Activated CD4-positive, alpha-beta T cell treated with anti-CD3 and anti-CD28 coated beads, Interleukin-2, amount 50 U/mL, for 24 hours (primary cell): ENCODE results near the gene UBAC2.
"Not testable (repeated sequence)": the region's sequence is repeated elsewhere in the genome, so short reads cannot be mapped to it uniquely, and the experiment has no call there.

Source experiments
- DNase-seq, 2 donors: peaks; one replicate each; pipeline ENCODE4 v3.0.0-alpha.2; 2020; ENCODE audit warnings: low read depth in 1 of 2, low spot score in 1 of 2

UBAC2 gene

DNA sequence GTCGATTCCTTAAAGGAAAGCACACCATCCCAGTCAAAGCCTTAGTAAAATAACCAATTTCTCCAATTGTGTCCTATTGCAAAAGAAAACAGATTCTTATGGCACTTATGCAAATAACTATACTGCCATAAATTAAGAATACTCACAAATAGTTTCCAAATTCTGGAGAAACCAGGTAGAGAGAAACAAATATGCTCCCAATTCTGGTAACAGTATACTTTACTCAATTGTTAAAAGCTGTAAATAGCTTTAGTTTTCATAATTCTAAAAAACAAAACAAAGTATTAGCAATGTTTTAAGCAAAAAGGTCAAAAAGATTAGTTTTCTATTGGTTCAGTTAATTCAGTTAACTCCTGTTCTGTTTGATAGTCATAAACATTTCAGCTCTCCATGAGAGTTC is 18.2 kb upstream of the UBAC2 start:
- DNase-seq = no peak

DNA sequence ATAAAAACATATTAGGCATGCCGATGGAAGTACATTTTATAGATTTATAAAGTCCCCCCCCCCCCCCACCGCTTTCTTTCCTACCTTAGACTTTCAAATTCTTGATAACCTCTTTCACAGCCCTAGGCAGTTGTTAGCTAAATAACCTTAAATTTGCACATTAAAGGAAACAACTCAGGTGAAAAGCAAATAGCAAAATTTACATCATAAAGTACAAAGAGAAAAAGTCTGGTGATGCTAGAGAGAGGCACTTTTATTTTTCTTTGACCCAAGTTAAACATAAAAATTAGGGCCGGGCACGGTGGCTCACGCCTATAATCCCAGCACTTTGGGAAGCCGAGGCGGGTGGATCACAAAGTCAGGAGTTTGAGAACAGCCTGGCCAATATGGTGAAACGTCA is 15.0 kb upstream of the UBAC2 start:
- DNase-seq = no peak

DNA sequence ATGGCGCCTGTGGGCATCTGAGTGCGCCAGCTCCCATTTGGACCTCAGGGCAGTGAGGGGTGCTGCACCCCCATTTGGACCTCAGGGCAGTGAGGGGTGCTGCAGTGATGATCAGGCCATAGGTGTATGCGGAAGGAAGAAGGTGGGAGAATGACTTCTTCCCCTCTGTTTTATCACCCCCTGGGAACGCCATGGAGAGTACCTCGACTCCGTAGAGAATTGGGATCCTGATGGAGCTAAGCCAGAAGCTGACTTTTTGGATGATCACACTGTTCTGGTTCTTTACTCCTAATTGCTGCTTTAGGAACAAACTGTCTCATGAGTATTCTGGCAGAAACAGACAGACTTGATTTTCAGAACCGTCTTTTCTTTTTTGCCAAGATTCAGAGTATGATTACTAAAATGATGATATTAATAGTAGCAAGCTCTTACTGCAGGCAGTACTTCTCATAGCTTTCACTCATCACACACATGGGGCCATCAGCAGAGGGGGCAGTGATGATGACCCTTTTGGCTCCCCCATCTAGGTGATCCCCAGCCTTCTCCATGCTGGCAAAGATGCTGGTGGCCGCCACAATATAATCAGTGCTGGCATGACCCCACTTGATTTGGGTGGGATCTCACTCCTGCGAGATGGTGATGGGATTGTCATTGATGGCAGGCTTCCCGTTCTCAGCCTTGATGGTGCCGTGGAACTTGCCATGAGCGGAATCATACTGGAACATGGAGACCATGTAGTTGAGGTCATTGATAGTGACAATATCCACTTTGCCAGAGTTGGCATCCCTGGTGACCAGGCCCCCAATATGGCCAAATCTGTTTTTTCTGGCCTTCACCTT is 10.3 kb upstream of the UBAC2 start:
- no peak for DNase-seq

DNA sequence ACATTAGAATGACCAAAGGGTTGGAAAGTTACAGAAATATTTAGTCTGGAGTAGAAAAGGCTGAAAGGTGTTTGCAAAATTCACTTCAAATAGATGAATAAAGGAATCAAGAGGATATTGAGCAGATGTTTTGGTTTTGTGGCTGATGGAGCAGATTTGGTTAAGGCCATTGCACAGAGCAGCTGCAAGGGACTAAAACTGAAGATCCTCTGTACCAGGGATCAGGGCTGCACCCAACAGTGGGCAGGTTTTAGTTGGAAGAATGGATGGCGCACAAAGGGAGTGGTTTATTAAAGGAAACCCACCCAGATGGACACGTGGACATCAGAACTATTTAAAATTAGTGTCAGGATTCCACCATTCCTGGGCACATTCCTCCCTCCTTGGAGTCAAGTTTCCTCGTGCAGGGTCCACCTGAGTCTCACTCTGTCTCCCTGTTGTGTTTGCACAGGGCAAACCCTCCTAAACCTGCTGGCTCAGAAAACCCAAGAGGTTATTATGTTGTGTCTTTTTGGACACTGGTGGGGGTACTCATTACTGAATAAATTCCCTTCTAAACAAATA is 9.2 kb upstream of the UBAC2 start:
- no peak for DNase-seq

DNA sequence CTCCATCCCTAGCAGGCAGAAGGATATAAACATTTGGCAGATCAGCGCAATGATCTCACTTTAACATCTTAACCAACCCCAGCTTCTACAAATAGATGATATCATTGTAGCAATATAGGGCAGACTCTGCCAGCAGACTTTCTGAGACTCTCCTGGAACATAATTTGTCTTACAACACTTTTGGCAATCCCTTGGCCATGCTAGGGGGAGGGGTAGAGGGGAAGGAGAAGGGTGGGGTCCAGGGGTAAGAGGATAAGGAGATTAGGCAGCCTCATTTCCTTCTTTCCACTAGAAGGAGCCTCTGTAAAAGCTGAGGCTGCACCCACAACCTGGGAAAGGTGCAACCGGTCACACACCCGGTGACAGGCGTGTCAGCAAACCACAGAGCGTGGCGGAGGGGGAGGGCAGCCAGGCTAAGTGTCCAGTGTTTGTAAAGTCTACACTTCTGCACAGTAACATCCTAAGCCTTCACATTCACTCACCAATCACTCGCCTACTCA is 8.7 kb upstream of the UBAC2 start:
- DNase-seq = no peak

DNA sequence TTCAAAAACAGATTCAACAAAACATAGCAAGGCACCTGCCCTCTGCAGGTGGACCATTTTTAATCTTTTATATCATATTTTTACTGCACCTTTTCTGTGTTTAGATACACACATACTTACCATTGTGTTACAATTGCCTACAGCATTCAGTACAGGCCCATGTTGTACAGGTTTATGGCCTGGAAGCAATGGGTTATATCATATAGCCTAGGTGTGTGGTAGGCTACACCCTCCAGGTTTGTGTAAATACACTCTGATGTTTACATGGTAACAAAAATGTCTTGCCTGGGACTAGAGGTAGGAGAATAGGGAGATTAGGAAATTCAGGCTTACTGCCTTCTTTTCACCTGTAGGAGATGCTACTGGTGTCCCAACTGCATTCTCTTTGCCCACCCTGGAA is 8.2 kb upstream of the UBAC2 start:
- no peak for DNase-seq

DNA sequence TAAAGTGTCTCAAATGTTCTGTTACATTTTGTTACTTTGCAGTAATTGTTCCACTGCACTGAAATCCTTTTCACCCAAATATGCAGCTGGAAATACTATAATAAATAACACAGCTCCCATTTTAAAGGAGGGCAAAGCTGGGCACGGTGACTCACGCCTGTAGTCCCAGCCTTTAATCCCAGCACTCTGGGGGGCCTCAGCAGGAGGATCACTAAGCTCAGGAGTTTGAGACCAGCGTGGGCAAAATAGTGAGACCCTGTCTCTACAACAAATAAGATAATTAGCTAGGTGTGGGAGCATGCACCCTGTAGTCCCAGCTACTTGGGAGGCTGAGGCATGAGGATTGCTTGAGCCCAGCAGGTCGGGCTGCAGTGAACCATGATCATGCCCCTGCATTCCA is 7.5 kb upstream of the UBAC2 start:
- DNase-seq = no peak

DNA sequence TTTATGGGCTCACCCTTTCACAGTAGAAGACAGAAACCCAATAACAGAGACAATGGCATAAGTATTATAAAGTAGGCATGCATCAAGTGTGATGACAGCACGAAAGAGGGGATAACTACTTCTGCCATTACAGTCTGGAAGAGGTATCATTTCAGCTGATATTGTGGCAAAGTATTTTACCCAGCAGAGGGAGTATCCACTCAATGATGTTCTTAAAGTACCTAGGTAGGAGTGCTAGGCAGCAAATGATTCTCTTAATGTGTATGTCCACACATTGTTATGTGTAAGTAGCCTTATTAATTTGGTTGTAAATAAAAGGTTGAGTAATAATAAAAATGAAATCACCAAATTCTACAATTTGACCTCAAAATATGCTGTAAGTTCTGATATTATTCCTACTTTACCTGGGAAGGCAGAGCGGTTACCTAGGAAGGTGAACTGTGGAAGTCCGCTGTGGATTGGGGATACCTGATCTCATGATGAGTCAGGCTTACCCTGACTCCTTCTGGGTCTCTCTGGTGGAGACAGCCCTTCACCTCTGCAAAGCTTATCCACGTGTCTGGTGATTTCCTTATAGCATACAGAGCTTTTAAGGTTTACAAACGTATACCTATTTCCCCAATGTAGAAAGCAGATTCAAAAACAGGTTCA is 4.1 kb upstream of the UBAC2 start:
- DNase-seq = no peak

DNA sequence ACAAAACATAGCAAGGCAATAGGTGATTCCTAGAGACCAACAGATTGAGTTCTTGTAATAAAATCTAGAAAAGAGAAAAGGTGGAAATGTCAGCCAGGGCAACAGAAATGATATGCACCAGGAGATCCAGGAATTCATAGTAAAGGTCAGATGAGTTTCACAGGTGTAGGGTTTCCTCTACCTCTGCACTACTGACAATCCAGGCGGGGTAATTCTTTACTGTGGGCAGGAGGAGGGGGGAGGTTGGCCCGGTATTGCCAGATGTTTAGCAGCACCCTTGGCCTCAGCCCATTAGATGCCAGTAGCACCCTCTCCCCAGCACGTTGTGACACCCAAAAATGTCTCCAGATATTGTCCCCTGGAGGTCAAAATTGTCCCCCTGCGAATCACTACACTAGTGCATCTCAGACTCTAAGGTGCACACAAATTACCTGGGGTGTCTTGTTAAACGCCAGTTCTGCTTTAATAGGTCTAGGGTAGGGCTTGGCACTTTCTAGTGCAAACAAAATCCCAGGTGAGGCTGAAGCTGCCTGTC is 3.5 kb upstream of the UBAC2 start:
- DNase-seq = no peak

DNA sequence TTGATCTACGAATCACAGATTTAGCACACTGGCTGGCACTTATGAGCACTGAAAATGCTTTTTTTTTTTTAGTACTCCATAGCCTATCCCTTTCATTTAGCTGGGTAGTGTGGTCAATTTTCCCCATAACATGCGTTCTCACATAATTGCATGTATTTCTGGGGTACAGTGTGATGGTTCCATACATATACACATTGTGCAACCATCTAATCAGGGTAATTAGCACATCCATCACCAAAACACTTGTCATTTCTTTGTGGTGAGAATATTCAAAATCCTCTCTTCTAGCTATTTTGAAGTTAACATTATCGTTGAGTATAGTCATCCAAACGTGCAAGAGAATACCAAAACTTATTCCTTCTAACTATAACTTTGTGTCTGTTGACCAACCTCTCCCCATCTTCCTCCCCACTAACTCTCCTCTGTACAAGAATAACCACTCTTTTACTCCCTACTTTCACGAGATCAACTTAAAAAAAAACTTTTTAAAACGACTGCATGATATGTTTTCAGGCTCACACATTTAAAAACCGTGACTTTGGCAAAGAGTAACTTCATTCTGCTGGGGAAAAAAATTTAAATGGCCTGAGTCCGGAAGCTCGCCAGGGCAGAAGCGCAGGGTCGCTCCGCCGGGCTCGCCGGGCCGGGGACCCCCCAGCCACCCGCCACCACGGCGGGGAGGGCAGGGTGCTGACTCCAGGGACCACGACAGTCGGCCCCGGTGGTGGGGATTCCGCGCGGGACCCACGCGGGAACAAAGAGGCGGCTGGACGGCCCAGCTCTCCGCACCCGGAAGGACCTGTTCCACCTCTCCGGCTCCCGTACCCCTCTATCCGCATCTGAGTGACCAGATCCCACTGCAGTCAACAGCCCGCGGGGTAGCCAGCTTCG is 868 bp upstream of the UBAC2 start:
- DNase-seq = no peak

DNA sequence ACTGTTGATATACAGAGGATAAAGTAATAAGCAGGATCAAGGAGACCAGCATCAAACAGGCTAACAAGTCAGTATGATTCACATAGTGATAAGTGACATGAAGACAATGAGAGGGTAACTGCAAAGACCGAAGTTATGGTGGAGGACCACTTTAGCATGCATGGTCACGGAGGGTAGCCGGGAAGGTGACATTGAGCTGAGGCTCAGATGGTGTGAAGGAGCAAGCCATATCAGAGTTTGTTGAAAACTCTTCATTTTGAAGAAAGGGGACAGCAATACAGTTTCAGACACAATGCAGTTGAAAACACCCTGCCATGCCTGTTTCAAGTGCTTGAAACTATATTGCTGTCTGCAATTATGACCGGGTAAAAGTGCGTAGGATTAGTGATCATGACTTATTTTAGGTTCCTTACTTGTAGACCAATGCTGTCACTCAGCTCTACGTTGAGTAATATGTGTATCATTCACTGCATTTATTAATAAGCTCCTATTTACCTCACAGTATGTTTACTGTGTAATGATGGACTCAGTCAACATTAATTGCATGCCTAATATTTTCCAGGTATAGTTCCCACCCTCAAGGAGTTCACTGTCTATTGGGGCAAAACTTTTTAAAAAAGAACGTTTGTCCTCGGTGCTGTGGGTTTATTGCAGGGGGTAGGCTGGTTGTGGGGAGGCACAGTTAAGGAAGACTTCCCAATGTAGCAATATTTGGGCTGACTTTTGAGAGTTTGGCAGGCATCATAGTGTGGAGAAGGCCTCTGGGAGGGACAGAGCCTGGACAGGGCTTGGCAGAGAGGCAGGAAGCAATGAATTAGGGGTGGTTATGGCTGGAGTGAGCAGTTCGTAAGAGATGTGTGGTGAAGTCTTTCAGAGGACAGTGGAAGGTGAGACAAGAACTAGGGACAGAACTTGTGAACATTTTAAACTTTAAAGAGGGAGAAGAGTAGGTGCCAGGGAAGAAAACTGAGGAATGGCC is 3.2 kb downstream of the UBAC2 start:
- no peak for DNase-seq

DNA sequence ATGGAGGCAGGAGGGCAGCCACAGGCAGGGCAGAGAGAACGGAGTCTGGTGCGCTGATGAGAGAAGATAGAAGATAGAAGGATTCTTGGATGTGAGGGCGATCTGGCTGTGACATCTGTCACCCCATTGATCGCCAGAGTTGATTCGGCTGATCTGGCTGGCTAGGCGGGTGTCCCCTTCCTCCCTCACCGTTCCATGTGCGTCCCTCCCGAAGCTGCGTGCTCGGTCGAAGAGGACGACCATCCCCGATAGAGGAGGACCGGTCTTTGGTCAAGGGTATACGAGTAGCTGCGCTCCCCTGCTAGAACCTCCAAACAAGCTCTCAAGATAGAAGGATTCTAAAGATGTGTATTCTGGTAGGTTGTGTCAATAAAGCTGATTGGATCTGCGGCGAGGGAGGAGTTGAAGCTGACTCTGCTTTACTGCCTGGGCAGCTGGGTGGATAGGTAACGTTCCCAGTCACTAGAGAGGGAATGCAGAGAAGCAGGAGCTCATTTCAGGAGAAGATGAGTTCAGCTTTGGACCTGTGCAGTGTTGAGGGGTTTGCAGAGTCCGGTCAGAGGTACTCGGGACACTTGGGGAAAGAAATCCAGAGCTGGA is 5.1 kb downstream of the UBAC2 start:
- no peak for DNase-seq

DNA sequence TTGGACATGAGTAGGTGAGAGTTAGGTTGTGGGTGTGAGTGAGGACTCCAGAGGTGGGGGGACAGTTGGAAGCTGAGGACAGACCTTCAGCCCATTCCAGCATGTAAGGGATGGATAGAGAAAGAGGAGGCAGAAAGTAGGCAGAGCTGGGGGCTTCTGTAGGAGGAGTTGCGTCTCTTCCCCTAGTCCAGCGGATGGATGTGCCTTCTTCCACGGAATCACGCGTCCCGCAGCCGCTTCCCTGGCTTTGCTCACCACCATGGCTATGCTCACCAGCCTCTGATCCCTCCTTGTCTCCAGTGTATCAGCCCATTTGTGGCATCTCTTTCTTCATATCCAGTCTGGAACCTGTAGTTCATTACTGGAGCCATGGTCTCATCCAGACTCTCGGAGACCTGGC is 5.6 kb downstream of the UBAC2 start:
- DNase-seq = no peak

DNA sequence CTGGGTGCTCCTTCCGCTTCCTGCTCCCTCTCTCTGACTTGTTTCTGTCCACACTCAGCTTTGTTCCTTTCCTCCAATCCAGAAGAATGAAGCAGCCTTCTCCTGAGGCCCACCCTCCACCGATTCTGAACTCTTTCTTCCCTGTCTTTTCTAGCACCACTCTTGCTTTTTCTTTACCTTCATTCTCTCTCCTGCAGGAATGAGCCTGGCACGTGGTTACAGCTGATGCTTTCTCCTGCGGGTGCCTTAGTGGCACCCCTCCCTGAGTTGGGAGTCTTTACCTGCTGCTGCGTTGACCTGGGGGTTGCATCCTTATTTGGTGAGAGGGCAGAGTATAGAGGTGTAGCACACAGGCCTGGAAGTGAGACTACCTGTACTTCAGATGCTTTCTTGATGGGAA is 6.2 kb downstream of the UBAC2 start:
- no peak for DNase-seq

DNA sequence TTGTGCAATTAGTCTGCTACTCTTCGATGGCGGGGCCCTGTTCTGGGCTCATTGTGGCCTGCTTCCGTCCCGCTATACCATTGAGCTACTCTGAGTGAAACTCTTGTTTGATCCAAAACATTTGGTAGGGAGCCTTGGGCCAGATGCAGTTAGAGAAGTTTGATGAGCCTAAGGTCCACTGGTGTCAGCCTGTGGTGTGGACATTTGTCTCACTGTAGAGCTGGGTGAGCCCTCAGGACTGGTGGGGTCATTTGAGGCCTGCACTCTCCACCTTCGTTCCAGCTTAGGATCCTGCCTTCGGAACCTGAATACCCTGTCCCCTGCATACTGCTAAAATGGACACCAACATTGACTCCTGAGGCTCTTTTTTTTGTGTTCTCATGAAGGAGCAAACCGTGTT is 6.9 kb downstream of the UBAC2 start:
- no peak for DNase-seq

DNA sequence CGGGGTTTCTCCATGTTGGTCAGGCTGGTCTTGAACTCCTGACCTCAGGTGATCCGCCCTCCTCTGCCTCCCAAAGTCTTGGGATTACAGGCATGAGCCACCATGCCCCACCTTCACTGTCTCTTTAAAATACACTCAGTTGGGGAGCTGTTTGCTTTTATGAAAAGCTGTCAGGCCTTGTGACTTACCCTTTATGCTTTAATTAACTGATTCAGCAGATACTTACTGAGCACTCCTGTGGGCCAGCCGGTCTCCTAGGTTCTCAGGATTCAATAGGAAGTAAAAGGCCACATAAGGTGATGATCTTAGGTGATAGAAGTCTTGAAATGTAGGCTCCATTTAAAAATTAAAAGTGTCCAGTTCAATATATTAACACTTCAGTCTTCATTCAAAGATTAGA is 7.5 kb downstream of the UBAC2 start:
- no peak for DNase-seq

DNA sequence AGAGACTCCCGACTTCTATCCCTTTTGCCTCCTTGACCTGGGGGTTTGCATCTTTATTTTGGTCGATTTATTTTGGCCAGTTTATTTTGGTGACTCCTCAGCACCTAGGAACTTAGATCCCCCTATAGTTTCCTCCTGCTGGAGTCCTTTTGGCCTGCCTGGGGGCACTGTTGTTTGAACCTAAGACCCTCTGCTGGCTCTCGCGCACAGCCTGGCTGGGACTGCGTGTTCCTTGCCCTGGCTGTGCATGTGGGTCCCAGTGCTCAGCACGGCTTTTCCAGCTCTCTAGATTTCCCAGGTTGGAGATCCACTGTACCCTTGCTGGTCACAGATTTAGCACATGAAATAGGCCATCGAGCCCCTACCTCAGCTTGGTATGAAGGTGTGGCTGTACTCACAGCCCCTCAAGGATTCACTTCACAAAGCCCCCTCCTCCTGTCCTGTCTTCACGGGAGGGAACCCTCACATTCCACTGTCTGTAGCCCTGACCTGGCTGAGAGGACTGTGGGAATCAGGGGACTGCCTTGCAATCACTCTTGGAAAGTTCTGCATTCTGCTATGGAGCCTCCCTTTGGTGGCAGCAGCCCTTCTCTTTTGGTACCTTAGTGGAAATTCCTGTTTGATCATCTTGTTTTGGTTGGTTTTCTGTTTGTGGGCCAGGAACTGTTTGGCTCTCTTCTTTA is 8.3 kb downstream of the UBAC2 start:
- no peak for DNase-seq

DNA sequence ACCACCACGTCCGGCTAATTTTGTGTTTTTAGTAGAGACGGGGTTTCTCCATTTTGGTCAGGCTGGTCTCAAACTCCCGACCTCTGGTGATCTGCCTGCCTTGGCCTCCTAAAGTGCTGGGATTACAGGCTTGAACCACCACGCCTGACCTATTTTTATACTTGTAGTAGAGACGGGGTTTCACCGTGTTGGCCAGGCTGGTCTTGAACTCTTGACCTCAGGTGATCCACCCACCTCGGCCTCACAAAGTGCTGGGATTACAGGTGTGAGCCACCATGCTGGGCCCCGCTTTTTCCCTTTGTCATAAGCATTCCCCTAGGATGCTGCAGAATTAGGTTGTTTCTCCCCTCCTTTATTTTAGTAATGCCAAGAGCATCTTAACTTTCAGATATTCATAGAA is 10.0 kb downstream of the UBAC2 start:
- DNase-seq = not testable (repeated sequence)
